Measurements from ENCODE around the gene KCNQ1. TPM values are rescaled to one million over a fixed set of nuclear protein-coding genes. Genes with fewer than 3 reads are reported as not detected.

Gene KCNQ1
- total and polyA plus RNA-seq, 2 of the 13 experiments (the other 11 are each of a cell fraction or from before 2014, with no cell fraction given): 0.02 to 0.08 TPM

- TF ChIP-seq ZNF780A (CRISPR knock-in tag; IDR thresholded peaks at IDR 0.05): no peak
These were observed 422.3 kb downstream of the KCNQ1 start (continued) for GRCh38 chr11:2867142-2867541.

GRCh38 chr11:2867722-2868505 is 423.1 kb downstream of the KCNQ1 start:
- Histone ChIP-seq H3K27me3 (ENCODE audit: control insufficient read depth in 1 of 2, insufficient read depth in 2 of 2, low read length in 2 of 2) (peaks cover 3 to 26% of the 10 kb centered on the region in 2 experiments), H3K79me2 (ENCODE audit: insufficient read depth, low read length) (no peaks in the 10 kb centered on the region), H3K27ac (ENCODE audit: extremely low read length, insufficient read depth, low read length) (no peak overlapping the region), H4K20me1 (ENCODE audit: insufficient read depth, low read length) (peaks cover 4% of the 10 kb centered on the region; the same call in 1 of the 2 replicates), H2AFZ (ENCODE audit: low read length) (no peak overlapping the region), H3K4me2 (ENCODE audit: low read depth, low read length) (no peak overlapping the region), H3K4me1 (ENCODE audit: insufficient read depth, low read length) (no peaks in the 10 kb centered on the region), H3K36me3 (replicated peaks in 1 of 2; ENCODE audit: control insufficient read depth in 1 of 2, insufficient read depth in 2 of 2, low read length in 2 of 2) (no peaks in the 10 kb centered on the region), H3K9me3 (ENCODE audit: low read length) (no peaks in the 10 kb centered on the region), H3K4me3 (replicated peaks in 1 of 3; ENCODE audit: insufficient read depth in 1 of 3, low read depth in 2 of 3, low read length in 3 of 3) (no peak overlapping the region), H3K9ac (ENCODE audit: insufficient read depth, low read depth, low read length) (no peak overlapping the region)
- no peak for DNase-seq (ENCODE audit: low spot score)
- no peak for ATAC-seq
- in situ Hi-C loops (cut with HindIII; ENCODE audit: extremely low pct_ligation_motif_present, low pct_unique_long_range_greater_than_20kb) (no loop called here), intact Hi-C loops (cut with micrococcal nuclease; ENCODE audit: unreplicated experiment) (no loop called here)
- ChIA-PET POLR2A (no interaction called here), CTCF (ENCODE audit: low intra/inter-chr PET ratio, low total read pairs) (no interaction called here)
- 70% methylated on average over 25 of the region's 25 CpGs for WGBS (ENCODE audit: low lambda C conversion rate)
- no TSS peak for BruUV-seq (replicated peaks)
- TF ChIP-seq FOXJ3 (CRISPR knock-in tag; IDR thresholded peaks at IDR 0.05; ENCODE audit: borderline replicate concordance) (no peak), MBD4 (IDR thresholded peaks at IDR 0.05; ENCODE audit: borderline replicate concordance, low read length) (no peak), PHF5A (CRISPR knock-in tag; IDR thresholded peaks at IDR 0.05; ENCODE audit: low read depth, unreplicated experiment) (no peak), THYN1 (CRISPR knock-in tag; IDR thresholded peaks at IDR 0.05; ENCODE audit: borderline replicate concordance, low read depth) (no peak), SMAD3 (CRISPR knock-in tag; IDR thresholded peaks at IDR 0.05) (no peak), TCF12 (IDR thresholded peaks at IDR 0.05) (no peak), TCF12 (CRISPR knock-in tag; IDR thresholded peaks at IDR 0.05) (no peak), ZNF615 (CRISPR knock-in tag; IDR thresholded peaks at IDR 0.05; ENCODE audit: borderline replicate concordance) (no peak), MTA1 (CRISPR knock-in tag; IDR thresholded peaks at IDR 0.05; ENCODE audit: borderline replicate concordance) (no peak), ZNF354B (CRISPR knock-in tag; IDR thresholded peaks at IDR 0.05) (no peak), SMARCE1 (IDR thresholded peaks at IDR 0.05; ENCODE audit: borderline replicate concordance) (no peak), CHD4 (IDR thresholded peaks at IDR 0.05; ENCODE audit: borderline replicate concordance, low read length) (no peak), NFKBIZ (CRISPR knock-in tag; IDR thresholded peaks at IDR 0.05) (no peak), ERF (CRISPR knock-in tag; IDR thresholded peaks at IDR 0.05) (no peak), MTF2 (CRISPR knock-in tag; IDR thresholded peaks at IDR 0.05; ENCODE audit: borderline replicate concordance) (no peak), STAT5B (CRISPR knock-in tag; IDR thresholded peaks at IDR 0.05) (no peak)
- no peak for FAIRE-seq

Measured in HepG2 (cell line).